Immature natural killer cell (primary cell): ENCODE results near the gene SPATA2L. TPM values are rescaled to one million over a fixed set of nuclear protein-coding genes. Genes with fewer than 3 reads are reported as not detected.
"Not testable (repeated sequence)": the region's sequence is repeated elsewhere in the genome, so short reads cannot be mapped to it uniquely, and the experiment has no call there.

Experiments used
- DNase-seq, 3 donors: peaks; one replicate each; pipeline ENCODE4 v3.0.0; 2022; ENCODE audit warnings: mixed read lengths in 1 of 3
- H3K27ac Mint-ChIP-seq, 6 donors: one replicate each; pipeline ENCODE4 v1.8.0; 2020; ENCODE audit warnings: mixed read lengths in 6 of 6, mild to moderate bottlenecking in 5 of 6, inconsistent platforms in 4 of 6, moderate library complexity in 3 of 6
- H3K27me3 Mint-ChIP-seq, 3 donors: one replicate each; pipeline ENCODE4 v1.8.0; 2020 to 2021; ENCODE audit warnings: low read depth in 3 of 3, mild to moderate bottlenecking in 3 of 3, mixed read lengths in 3 of 3, moderate library complexity in 3 of 3, inconsistent platforms in 1 of 3
- H3K36me3 Mint-ChIP-seq, 3 donors: one replicate each; pipeline ENCODE4 v1.8.0; 2020; ENCODE audit warnings: mixed read lengths in 3 of 3, inconsistent platforms in 2 of 3, mild to moderate bottlenecking in 2 of 3
- H3K4me1 Mint-ChIP-seq, 2 donors: one replicate each; pipeline ENCODE4 v1.8.0; 2020; ENCODE audit warnings: inconsistent platforms in 2 of 2, mild to moderate bottlenecking in 2 of 2, mixed read lengths in 2 of 2, moderate library complexity in 1 of 2
- H3K4me3 Mint-ChIP-seq, 5 donors: one replicate each; pipeline ENCODE4 v1.8.0; 2020; ENCODE audit warnings: mild to moderate bottlenecking in 5 of 5, mixed read lengths in 5 of 5, inconsistent platforms in 3 of 5, moderate library complexity in 3 of 5
- H3K9me3 Mint-ChIP-seq, 6 donors: one replicate each; pipeline ENCODE4 v1.8.0; 2020; ENCODE audit warnings: mild to moderate bottlenecking in 6 of 6, mixed read lengths in 6 of 6, inconsistent platforms in 4 of 6, moderate library complexity in 3 of 6
- polyA plus RNA-seq, 3 donors: library from polyadenylated mRNA; unstranded; fragments of 300-500 nt; fragmentation: Illumina TruSeq; gene quantifications; one replicate each; pipeline ENCODE4 v1.2.3, GENCODE V29; 2021

The SPATA2L gene
- polyA plus RNA-seq, 3 donors from 2014 or later = 4.7 to 14.5 (median 13.4) TPM

DNA sequence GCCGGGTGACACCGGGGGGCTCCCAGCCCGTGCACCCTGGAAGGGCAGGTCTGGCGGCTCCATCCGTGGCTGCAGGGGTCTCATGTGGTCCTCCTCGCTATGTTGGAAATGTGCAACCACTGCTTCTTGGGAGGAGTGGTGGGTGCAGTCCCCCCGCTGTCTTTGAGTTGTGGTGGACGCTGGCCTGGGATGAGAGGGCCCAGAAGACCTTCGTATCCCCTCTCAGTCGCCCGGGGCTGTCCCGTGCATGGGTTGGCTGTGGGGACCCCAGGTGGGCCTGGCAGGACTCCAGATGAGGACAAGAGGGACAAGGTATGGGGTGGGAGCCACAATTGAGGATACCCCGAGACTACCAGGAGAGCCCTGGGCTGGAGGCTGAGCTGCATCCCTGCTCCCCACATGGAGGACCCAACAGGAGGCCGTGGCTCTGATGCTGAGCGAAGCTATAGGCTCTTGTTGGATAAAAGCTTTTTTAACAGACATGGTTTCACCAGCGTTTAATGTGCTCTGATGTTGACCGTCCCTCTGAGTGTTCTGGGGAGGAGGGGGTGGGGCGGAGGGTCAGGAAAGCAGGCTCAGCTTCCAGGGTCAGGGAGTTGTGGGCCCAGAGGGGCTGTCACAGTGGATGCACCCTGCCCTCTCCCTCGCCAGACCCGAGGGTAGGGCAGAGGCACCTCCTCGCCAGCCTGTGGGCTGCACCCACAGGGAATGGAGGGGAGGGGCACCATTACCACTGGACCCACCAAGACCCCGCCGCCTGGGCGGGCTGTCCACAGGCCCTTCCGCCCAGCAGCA lies 5.4 kb downstream of the SPATA2L start:
- peaks cover 5 to 28% (median 21%) of the 10 kb centered on the region in 3 donors for H3K27me3 Mint-ChIP-seq
- H3K9me3 Mint-ChIP-seq = no peaks in the 10 kb centered on the region
- DNase-seq = no peak
- H3K36me3 Mint-ChIP-seq = peaks cover 4 to 5% (median 5%) of the 10 kb centered on the region in 3 donors
- peak overlapping the region; percentile 31 to 75 (median 71) for H3K4me3 Mint-ChIP-seq
- peaks cover 24 to 45% of the 10 kb centered on the region in 2 donors for H3K4me1 Mint-ChIP-seq
- H3K27ac Mint-ChIP-seq = peak overlapping the region in 5 of 6 donors; percentile 72 to 88 (median 79)

GRCh38 chr16:89695086-89695874 lies 6.2 kb downstream of the SPATA2L start:
- peaks cover 5 to 7% (median 6%) of the 10 kb centered on the region in 3 donors for H3K36me3 Mint-ChIP-seq
- H3K4me3 Mint-ChIP-seq = peak overlapping the region in 1 of 5 donors; percentile 14
- peaks cover 5 to 28% (median 17%) of the 10 kb centered on the region in 3 donors for H3K27me3 Mint-ChIP-seq
- H3K27ac Mint-ChIP-seq = peak overlapping the region in 5 of 6 donors; percentile 16 to 85 (median 46)
- DNase-seq = no peak
- no peaks in the 10 kb centered on the region for H3K9me3 Mint-ChIP-seq
- H3K4me1 Mint-ChIP-seq = peaks cover 24 to 42% of the 10 kb centered on the region in 2 donors

GRCh38 chr16:89694784-89695085 lies 6.8 kb downstream of the SPATA2L start:
- Mint-ChIP-seq H3K4me1 (peaks cover 24 to 41% of the 10 kb centered on the region in 2 donors), H3K36me3 (peaks cover 5 to 10% (median 9%) of the 10 kb centered on the region in 3 donors), H3K27me3 (peaks cover 2 to 25% (median 13%) of the 10 kb centered on the region in 3 donors), H3K27ac (peak overlapping the region in 3 of 6 donors; percentile 16 to 53 (median 46)), H3K4me3 (peak overlapping the region in 1 of 5 donors; percentile 14)
- not testable (repeated sequence) for DNase-seq, H3K9me3 Mint-ChIP-seq

GRCh38 chr16:89693931-89694783 lies 7.3 kb downstream of the SPATA2L start:
- Mint-ChIP-seq H3K9me3 (no peaks in the 10 kb centered on the region), H3K27ac (no peak overlapping the region), H3K4me3 (no peak overlapping the region), H3K27me3 (peaks cover 2 to 25% (median 13%) of the 10 kb centered on the region in 3 donors), H3K4me1 (peaks cover 22 to 38% of the 10 kb centered on the region in 2 donors), H3K36me3 (peaks cover 5 to 10% (median 9%) of the 10 kb centered on the region in 3 donors)
- no peak for DNase-seq

GRCh38 chr16:89693289-89693731 lies 8.2 kb downstream of the SPATA2L start:
- H3K9me3 Mint-ChIP-seq = no peaks in the 10 kb centered on the region
- H3K4me3 Mint-ChIP-seq = no peak overlapping the region
- peaks cover 18 to 36% of the 10 kb centered on the region in 2 donors for H3K4me1 Mint-ChIP-seq
- peaks cover 5 to 10% (median 9%) of the 10 kb centered on the region in 3 donors for H3K36me3 Mint-ChIP-seq
- DNase-seq = no peak
- H3K27me3 Mint-ChIP-seq = peaks cover 2 to 25% (median 13%) of the 10 kb centered on the region in 3 donors
- no peak overlapping the region for H3K27ac Mint-ChIP-seq

DNA sequence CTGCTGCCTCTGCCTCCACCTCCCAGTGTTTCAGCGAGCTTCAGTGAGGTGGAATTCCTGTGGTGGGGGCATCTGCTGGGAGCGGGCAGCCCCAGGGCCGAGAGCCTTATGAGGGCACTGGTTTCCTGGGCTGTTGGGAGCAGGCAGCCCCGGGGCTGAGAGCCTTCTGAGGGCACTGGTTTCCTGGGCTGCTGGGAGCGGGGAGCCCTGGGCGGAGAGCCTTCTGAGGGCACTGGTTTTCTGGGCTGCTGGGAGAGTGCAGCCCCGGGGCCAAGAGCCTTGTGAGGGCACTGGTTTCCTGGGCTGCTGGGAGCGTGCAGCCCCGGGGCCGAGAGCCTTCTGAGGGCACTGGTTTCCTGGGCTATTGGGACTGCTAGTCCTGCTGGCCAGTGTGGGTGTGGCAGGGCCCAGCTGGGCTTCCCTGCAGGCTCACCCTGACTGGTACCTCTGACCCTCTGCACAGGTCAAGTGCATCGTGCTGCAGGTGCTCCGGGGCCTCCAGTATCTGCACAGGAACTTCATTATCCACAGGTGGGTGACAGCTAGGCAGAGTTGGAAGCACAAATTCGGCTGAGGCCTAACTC lies 9.4 kb downstream of the SPATA2L start:
- Mint-ChIP-seq H3K9me3 (no peaks in the 10 kb centered on the region), H3K27me3 (peaks cover 2 to 25% (median 13%) of the 10 kb centered on the region in 3 donors), H3K36me3 (peaks cover 5 to 10% (median 9%) of the 10 kb centered on the region in 3 donors), H3K4me3 (no peak overlapping the region), H3K27ac (no peak overlapping the region), H3K4me1 (peaks cover 26 to 43% of the 10 kb centered on the region in 2 donors)
- no peak for DNase-seq

- H3K36me3 Mint-ChIP-seq = peaks cover 5 to 10% (median 9%) of the 10 kb centered on the region in 3 donors
- DNase-seq = no peak
- no peak overlapping the region for H3K27ac Mint-ChIP-seq
- H3K27me3 Mint-ChIP-seq = peaks cover 2 to 22% (median 13%) of the 10 kb centered on the region in 3 donors
- H3K4me3 Mint-ChIP-seq = no peak overlapping the region
- H3K9me3 Mint-ChIP-seq = no peaks in the 10 kb centered on the region
- peaks cover 21 to 41% of the 10 kb centered on the region in 2 donors for H3K4me1 Mint-ChIP-seq
Observed at GRCh38 chr16:89691231-89691985, 10.1 kb downstream of the SPATA2L start.

GRCh38 chr16:89690392-89690901 lies 11.1 kb downstream of the SPATA2L start:
- peaks cover 5 to 10% (median 9%) of the 10 kb centered on the region in 3 donors for H3K36me3 Mint-ChIP-seq
- H3K4me1 Mint-ChIP-seq = peaks cover 11 to 36% of the 10 kb centered on the region in 2 donors
- DNase-seq = no peak
- H3K27ac Mint-ChIP-seq = no peak overlapping the region
- no peaks in the 10 kb centered on the region for H3K9me3 Mint-ChIP-seq
- H3K27me3 Mint-ChIP-seq = peaks cover 2 to 18% (median 13%) of the 10 kb centered on the region in 3 donors
- H3K4me3 Mint-ChIP-seq = no peak overlapping the region

DNA sequence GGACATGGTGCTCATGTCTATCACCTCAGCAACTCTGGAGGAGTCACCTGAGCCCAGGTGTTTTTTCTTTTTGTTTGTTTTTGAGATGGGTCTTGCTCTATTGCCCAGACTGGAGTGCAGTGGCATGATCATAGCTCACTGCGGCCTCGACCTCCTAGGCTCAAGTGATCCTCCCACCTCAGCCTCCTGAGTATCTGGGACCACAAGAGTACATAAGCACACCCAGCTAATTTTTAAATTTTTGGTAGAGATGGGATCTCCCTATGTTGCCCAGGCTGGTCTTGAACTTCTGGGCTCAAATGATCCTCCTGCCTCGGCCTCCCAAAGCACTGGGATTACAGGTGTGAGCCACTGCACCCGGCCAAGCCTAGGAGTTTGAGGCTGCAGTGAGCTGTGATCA lies 11.9 kb downstream of the SPATA2L start:
- H3K27ac Mint-ChIP-seq, DNase-seq, H3K9me3 Mint-ChIP-seq, H3K4me3 Mint-ChIP-seq: not testable (repeated sequence)
- peaks cover 2 to 11% (median 10%) of the 10 kb centered on the region in 3 donors for H3K27me3 Mint-ChIP-seq
- peaks cover 5 to 12% (median 10%) of the 10 kb centered on the region in 3 donors for H3K36me3 Mint-ChIP-seq
- H3K4me1 Mint-ChIP-seq = peaks cover 9 to 30% of the 10 kb centered on the region in 2 donors

DNA sequence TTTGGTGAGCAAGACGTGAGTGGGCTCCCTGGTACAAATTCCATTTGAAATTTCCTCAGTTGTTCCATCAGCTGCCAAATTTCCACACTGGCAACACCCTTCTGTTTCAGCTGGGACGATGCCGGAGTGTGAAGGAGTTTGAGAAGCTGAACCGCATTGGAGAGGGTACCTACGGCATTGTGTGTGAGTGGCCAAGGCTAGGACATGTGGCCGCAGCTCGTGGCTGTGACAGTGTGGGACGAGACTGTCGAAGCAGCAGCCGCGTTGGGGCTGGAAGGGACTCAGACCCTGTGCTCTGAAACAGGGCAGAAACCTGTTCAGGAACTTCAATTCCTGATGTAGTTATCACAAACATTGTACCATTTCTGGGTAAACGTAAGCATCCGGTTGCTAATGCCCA lies 12.4 kb downstream of the SPATA2L start:
- peaks cover 5 to 12% (median 10%) of the 10 kb centered on the region in 3 donors for H3K36me3 Mint-ChIP-seq
- no peak overlapping the region for H3K27ac Mint-ChIP-seq
- peaks cover 9 to 32% of the 10 kb centered on the region in 2 donors for H3K4me1 Mint-ChIP-seq
- H3K27me3 Mint-ChIP-seq = peaks cover 1 to 12% (median 11%) of the 10 kb centered on the region in 3 donors
- no peak overlapping the region for H3K4me3 Mint-ChIP-seq
- no peak for DNase-seq
- no peaks in the 10 kb centered on the region for H3K9me3 Mint-ChIP-seq

DNA sequence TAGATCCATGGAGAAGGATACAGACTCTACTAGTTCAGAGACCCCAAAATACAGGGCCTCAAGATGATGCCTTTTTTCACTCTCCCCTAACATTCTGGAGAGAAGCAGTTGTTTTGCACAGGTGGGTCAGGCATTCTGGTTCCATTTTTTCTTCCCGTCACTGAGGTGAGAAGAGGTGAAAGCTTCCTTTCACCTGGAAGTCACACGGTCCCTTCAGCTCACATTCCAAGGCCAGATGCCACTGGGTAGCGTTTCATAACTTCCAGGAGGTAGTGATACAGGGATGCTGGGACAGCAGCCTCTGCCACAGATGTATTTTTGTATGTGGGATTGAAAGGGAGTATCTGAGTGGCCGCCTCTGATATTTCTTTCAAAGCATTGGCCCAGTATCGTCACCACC lies 13.1 kb downstream of the SPATA2L start:
- H3K36me3 Mint-ChIP-seq = peaks cover 2 to 10% (median 8%) of the 10 kb centered on the region in 3 donors
- peak overlapping the region; percentile 42 to 95 (median 90) for H3K4me3 Mint-ChIP-seq
- peaks cover 9 to 27% of the 10 kb centered on the region in 2 donors for H3K4me1 Mint-ChIP-seq
- no peak overlapping the region for H3K27ac Mint-ChIP-seq
- H3K27me3 Mint-ChIP-seq = peaks cover 2 to 7% (median 4%) of the 10 kb centered on the region in 3 donors
- DNase-seq = no peak
- H3K9me3 Mint-ChIP-seq = no peaks in the 10 kb centered on the region
